ENCODE results near the gene ERI3. TPM values are rescaled to one million over a fixed set of nuclear protein-coding genes. Genes with fewer than 3 reads are reported as not detected.

ERI3 gene
- total and polyA plus RNA-seq, 2 of the 4 experiments (the other 2 are of a cell fraction), result 56.6 to 70.9 TPM

DNA sequence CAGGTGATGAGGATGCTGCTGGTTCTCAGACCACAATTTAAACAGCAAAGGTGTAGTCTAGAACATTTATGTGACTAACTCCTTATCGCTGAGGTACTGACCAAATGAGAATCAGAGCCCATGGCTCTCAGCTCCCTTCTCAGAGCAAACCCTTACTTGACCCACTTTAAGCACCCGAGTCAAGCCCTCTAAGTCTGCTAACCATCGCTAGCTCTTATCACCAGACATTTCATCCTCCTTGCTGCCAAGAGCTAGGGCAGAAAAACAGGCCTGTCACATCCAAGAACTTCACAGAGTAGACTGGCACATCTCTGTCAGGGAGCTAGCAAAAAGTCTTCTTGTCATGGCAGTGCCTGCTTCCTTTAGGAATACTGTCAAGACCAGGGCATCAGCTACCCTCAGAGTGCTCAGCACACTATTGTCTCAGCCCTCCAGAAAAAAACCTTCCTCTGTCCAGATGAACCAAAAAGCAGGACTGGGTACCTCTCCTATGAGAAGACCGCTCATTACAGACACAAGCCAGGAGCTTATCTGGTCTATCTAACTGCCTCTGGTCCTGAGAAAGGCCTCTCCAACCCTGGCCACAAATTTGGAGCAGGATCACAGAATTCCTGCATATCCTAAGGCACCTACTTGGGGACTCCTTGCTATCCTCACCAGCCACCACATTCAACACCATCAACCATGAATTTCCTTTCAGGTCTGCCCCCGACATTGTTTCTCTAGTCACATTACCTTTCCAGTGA is 26.2 kb downstream of the ERI3 start:
- intact Hi-C loops (cut with micrococcal nuclease), result loop anchor here (2.0 to 5.0 kb wide), 2 partner anchors 26 to 323 kb away; partner anchors contain the start of gene ERI3
- H2AK9ac ChIP-seq (replicated peaks; ENCODE audit: low read depth, low read length, poor library complexity), result no peak overlapping the region
- peak overlapping the region; percentile 73 for H2BK20ac ChIP-seq (ENCODE audit: low read depth, low read length)
- DNase-seq (no peak), ATAC-seq (ENCODE audit: low read depth) (no peak)
- no peak overlapping the region for H3K27ac ChIP-seq (ENCODE audit: insufficient read depth, low read length)
- no peak overlapping the region for H3K9ac ChIP-seq (ENCODE audit: low read depth, low read length)
- peaks cover 13% of the 10 kb centered on the region for H3K9me1 ChIP-seq (ENCODE audit: insufficient read depth, low read length)
- H4K5ac ChIP-seq (ENCODE audit: low read depth, low read length), result no peak overlapping the region
- peak overlapping the region; percentile 57; the same call in 2 of the 3 replicates for H2BK15ac ChIP-seq (ENCODE audit: low read depth, low read length)
- in situ Hi-C loops (cut with MboI; ENCODE audit: low sequenced_read_pairs), result no loop called here
- H4K91ac ChIP-seq (ENCODE audit: insufficient read depth, low read depth, low read length), result peak overlapping the region; percentile 32
- H3K4ac ChIP-seq (ENCODE audit: low read depth, low read length), result peak overlapping the region; percentile 77
- H3K79me1 ChIP-seq (ENCODE audit: low read depth in 1 of 2, low read length in 2 of 2), result peaks cover 14 to 32% of the 10 kb centered on the region in 2 experiments; a peak in 3 of 4 replicates
- H4K20me1 ChIP-seq (ENCODE audit: insufficient read depth, low read length), result peaks cover 12% of the 10 kb centered on the region
- H3K4me1 ChIP-seq (ENCODE audit: control insufficient read depth, insufficient read depth, low read length), result peaks cover 15% of the 10 kb centered on the region
- peak overlapping the region; percentile 38; the same call in 1 of the 2 replicates for H3K14ac ChIP-seq (replicated peaks; ENCODE audit: low read depth, low read length)
- no peaks in the 10 kb centered on the region for H3K9me3 ChIP-seq (ENCODE audit: control insufficient read depth, insufficient read depth, low read length)
- H3K27me3 ChIP-seq (ENCODE audit: control insufficient read depth, insufficient read depth, low read length), result no peaks in the 10 kb centered on the region
- no peak overlapping the region for H3K4me2 ChIP-seq (ENCODE audit: low read depth, low read length)
- dilution Hi-C loops (cut with HindIII; ENCODE audit: low sequenced_read_pairs, unreplicated experiment), result no loop called here
- H2BK120ac ChIP-seq (ENCODE audit: low read depth, low read length), result peak overlapping the region; percentile 73
- peak overlapping the region in 1 of 2 experiments; percentile 25; a peak in 1 of 4 replicates for H4K8ac ChIP-seq (ENCODE audit: low read depth in 2 of 2, low read length in 2 of 2)
- H3K36me3 ChIP-seq (ENCODE audit: control insufficient read depth, insufficient read depth, low read length), result peaks cover 7% of the 10 kb centered on the region; the same call in 1 of the 2 replicates
- 0 out of 2 replicates have a peak overlapping the region, but pooled peaks have one; percentile 8 for H3K56ac ChIP-seq (ENCODE audit: extremely low read depth, insufficient read depth, low read length)
- no peak overlapping the region for H2BK5ac ChIP-seq (ENCODE audit: low read depth, low read length, poor library complexity, severe bottlenecking)
- H2AK5ac ChIP-seq (ENCODE audit: low read depth, low read length), result peak overlapping the region; percentile 71
- peak overlapping the region; percentile 67 for H3K18ac ChIP-seq (ENCODE audit: low read depth, low read length)
- WGBS, 2 experiments (ENCODE audit: extremely low coverage in 2 of 2, insufficient read length in 1 of 2), result 93% methylated on average over 3 of the region's 5 CpGs; no CpG with 5 or more reads in 1 of the 2 experiments
- peak overlapping the region; percentile 48; the same call in 1 of the 2 replicates for H3K23ac ChIP-seq (ENCODE audit: low read depth, low read length)
- H3K4me3 ChIP-seq (ENCODE audit: insufficient read depth, low read depth, low read length), result no peak overlapping the region
- H2AFZ ChIP-seq (replicated peaks; ENCODE audit: low read length, poor library complexity), result no peak overlapping the region
- POLR2A ChIA-PET (ENCODE audit: unreplicated experiment), result no interaction called here
- no TSS peak for BruUV-seq (replicated peaks)
- CTCF ChIA-PET, result interaction anchor here (1.3 kb wide), 3 partner anchors 11 to 13 kb away, joined by 3 to 5 read pairs (median 4); no protein-coding TSS in a partner anchor
- TF ChIP-seq SMC3 (IDR thresholded peaks at IDR 0.05; ENCODE audit: low read depth, low read length), result no peak
- TF ChIP-seq RAD21 (IDR thresholded peaks at IDR 0.05; ENCODE audit: low read length), result no peak
- TF ChIP-seq, protein P1, sequence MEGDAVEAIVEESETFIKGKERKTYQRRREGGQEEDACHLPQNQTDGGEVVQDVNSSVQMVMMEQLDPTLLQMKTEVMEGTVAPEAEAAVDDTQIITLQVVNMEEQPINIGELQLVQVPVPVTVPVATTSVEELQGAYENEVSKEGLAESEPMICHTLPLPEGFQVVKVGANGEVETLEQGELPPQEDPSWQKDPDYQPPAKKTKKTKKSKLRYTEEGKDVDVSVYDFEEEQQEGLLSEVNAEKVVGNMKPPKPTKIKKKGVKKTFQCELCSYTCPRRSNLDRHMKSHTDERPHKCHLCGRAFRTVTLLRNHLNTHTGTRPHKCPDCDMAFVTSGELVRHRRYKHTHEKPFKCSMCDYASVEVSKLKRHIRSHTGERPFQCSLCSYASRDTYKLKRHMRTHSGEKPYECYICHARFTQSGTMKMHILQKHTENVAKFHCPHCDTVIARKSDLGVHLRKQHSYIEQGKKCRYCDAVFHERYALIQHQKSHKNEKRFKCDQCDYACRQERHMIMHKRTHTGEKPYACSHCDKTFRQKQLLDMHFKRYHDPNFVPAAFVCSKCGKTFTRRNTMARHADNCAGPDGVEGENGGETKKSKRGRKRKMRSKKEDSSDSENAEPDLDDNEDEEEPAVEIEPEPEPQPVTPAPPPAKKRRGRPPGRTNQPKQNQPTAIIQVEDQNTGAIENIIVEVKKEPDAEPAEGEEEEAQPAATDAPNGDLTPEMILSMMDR (conservative IDR thresholded peaks at IDR 0.05; ENCODE audit: low read depth, low read length), result no peak
- TF ChIP-seq MAFK (IDR thresholded peaks at IDR 0.05; ENCODE audit: low read depth, low read length), result no peak
- TF ChIP-seq, protein P2, sequence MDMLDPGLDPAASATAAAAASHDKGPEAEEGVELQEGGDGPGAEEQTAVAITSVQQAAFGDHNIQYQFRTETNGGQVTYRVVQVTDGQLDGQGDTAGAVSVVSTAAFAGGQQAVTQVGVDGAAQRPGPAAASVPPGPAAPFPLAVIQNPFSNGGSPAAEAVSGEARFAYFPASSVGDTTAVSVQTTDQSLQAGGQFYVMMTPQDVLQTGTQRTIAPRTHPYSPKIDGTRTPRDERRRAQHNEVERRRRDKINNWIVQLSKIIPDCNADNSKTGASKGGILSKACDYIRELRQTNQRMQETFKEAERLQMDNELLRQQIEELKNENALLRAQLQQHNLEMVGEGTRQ (IDR thresholded peaks at IDR 0.05; ENCODE audit: low read depth, low read length), result no peak
- TF ChIP-seq NFE2L2 (IDR thresholded peaks at IDR 0.05; ENCODE audit: low read depth, low read length), result no peak
- no peak for TF ChIP-seq CEBPB (IDR thresholded peaks at IDR 0.05; ENCODE audit: low read depth, low read length)
- TF ChIP-seq RCOR1 (IDR thresholded peaks at IDR 0.05; ENCODE audit: insufficient replicate concordance, low read length), result no peak
- no peak for TF ChIP-seq MXI1 (IDR thresholded peaks at IDR 0.05; ENCODE audit: borderline replicate concordance, low read depth, low read length)
- TF ChIP-seq FOS (IDR thresholded peaks at IDR 0.05; ENCODE audit: low read depth, low read length), result no peak
- TF ChIP-seq CHD1 (IDR thresholded peaks at IDR 0.05; ENCODE audit: low read depth, low read length), result no peak
- no peak for TF ChIP-seq MAZ (IDR thresholded peaks at IDR 0.05; ENCODE audit: borderline replicate concordance, low read depth, low read length)
- TF ChIP-seq, protein P3, sequence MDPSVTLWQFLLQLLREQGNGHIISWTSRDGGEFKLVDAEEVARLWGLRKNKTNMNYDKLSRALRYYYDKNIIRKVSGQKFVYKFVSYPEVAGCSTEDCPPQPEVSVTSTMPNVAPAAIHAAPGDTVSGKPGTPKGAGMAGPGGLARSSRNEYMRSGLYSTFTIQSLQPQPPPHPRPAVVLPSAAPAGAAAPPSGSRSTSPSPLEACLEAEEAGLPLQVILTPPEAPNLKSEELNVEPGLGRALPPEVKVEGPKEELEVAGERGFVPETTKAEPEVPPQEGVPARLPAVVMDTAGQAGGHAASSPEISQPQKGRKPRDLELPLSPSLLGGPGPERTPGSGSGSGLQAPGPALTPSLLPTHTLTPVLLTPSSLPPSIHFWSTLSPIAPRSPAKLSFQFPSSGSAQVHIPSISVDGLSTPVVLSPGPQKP (IDR thresholded peaks at IDR 0.05; ENCODE audit: borderline replicate concordance, low read depth, low read length), result no peak

Data from IMR-90 (cell line).